ENCODE data around the gene PDZRN4. TPM values are rescaled to one million over a fixed set of nuclear protein-coding genes. Genes with fewer than 3 reads are reported as not detected.

PDZRN4 gene
- total RNA-seq, 1 donor from 2014 or later, result 0.75 TPM

- H3K36me3 ChIP-seq, result no peaks in the 10 kb centered on the region
- intact Hi-C loops (cut with DNase I), result no loop called here
- no peaks in the 10 kb centered on the region for H3K9me3 ChIP-seq
- H3K4me3 ChIP-seq, result no peak overlapping the region
- no peak for TF ChIP-seq CTCF (IDR thresholded peaks at IDR 0.05)
- DNase-seq (no peak), ATAC-seq (no peak)
- no peaks in the 10 kb centered on the region for H3K27me3 ChIP-seq
- no peak overlapping the region for H3K27ac ChIP-seq
- no peaks in the 10 kb centered on the region for H3K4me1 ChIP-seq
These were observed 174.8 kb downstream of the PDZRN4 start for GRCh38 chr12:41362931-41363330.

- no peak overlapping the region for H3K4me3 ChIP-seq
- DNase-seq (no peak), ATAC-seq (no peak)
- H3K4me1 ChIP-seq, result no peaks in the 10 kb centered on the region
- H3K9me3 ChIP-seq, result no peaks in the 10 kb centered on the region
- no peaks in the 10 kb centered on the region for H3K36me3 ChIP-seq
- H3K27ac ChIP-seq, result no peak overlapping the region
- intact Hi-C loops (cut with DNase I), result no loop called here
- H3K27me3 ChIP-seq, result no peaks in the 10 kb centered on the region
- no peak for TF ChIP-seq CTCF (IDR thresholded peaks at IDR 0.05)
These were observed 176.1 kb downstream of the PDZRN4 start for GRCh38 chr12:41364211-41364610.

- ATAC-seq (no peak), DNase-seq (no peak)
- no peaks in the 10 kb centered on the region for H3K9me3 ChIP-seq
- H3K27ac ChIP-seq, result no peak overlapping the region
- no peaks in the 10 kb centered on the region for H3K4me1 ChIP-seq
- H3K4me3 ChIP-seq, result no peak overlapping the region
- no peaks in the 10 kb centered on the region for H3K27me3 ChIP-seq
- no peak for TF ChIP-seq CTCF (IDR thresholded peaks at IDR 0.05)
- H3K36me3 ChIP-seq, result no peaks in the 10 kb centered on the region
- intact Hi-C loops (cut with DNase I), result no loop called here
These were observed 177.6 kb downstream of the PDZRN4 start for GRCh38 chr12:41365653-41366171.

GRCh38 chr12:41367726-41368405 lies 179.7 kb downstream of the PDZRN4 start:
- ATAC-seq (peak; percentile 52), DNase-seq (no peak)
- H3K27ac ChIP-seq, result no peak overlapping the region
- intact Hi-C loops (cut with DNase I), result no loop called here
- TF ChIP-seq CTCF (IDR thresholded peaks at IDR 0.05), result peak; percentile 28
- no peaks in the 10 kb centered on the region for H3K9me3 ChIP-seq
- H3K27me3 ChIP-seq, result no peaks in the 10 kb centered on the region
- no peak overlapping the region for H3K4me3 ChIP-seq
- H3K4me1 ChIP-seq, result no peaks in the 10 kb centered on the region
- H3K36me3 ChIP-seq, result no peaks in the 10 kb centered on the region

GRCh38 chr12:41380878-41381277 lies 192.8 kb downstream of the PDZRN4 start:
- Histone ChIP-seq H3K27ac (no peak overlapping the region), H3K27me3 (no peaks in the 10 kb centered on the region), H3K4me3 (no peak overlapping the region), H3K36me3 (no peaks in the 10 kb centered on the region), H3K9me3 (no peaks in the 10 kb centered on the region), H3K4me1 (no peaks in the 10 kb centered on the region)
- ATAC-seq (no peak), DNase-seq (no peak)
- intact Hi-C loops (cut with DNase I), result no loop called here
- TF ChIP-seq CTCF (IDR thresholded peaks at IDR 0.05), result no peak
